SK-N-SH (cell line): ENCODE measurements around the gene MXI1.

ENCODE experiments used
- ELF1 ChIP-seq: IDR thresholded peaks from 2 replicates; pipeline ENCODE4 v1.4.0; 2012
- EP300 ChIP-seq, 2 experiments: IDR thresholded peaks; 2 replicates each; pipeline versions ENCODE4 v1.4.0 to v1.6.1; 2012; ENCODE audit warnings: borderline replicate concordance in 1 of 2, low read depth in 1 of 2, low read length in 1 of 2
- EZH2phosphoT487 ChIP-seq: fragments of 200-600 bp; sonication (generic); IDR thresholded peaks from 2 replicates; pipeline ENCODE4 v1.6.1; 2017; ENCODE audit warnings: low read depth, mixed run types, mild to moderate bottlenecking, antibody characterized with exemption, moderate library complexity, borderline replicate concordance
- GATA2 ChIP-seq: sonication (generic); formaldehyde crosslinking; IDR thresholded peaks from 2 replicates; pipeline ENCODE4 v1.5.0; 2020; ENCODE audit warnings: mild to moderate bottlenecking, missing genetic modification reagents
- JUND ChIP-seq: IDR thresholded peaks from 2 replicates; pipeline ENCODE4 v1.4.0; 2012
- POLR2AphosphoS5 ChIP-seq: IDR thresholded peaks from 2 replicates; pipeline ENCODE4 v1.6.1; 2012; ENCODE audit warnings: low read depth, low read length
- RAD21 ChIP-seq: IDR thresholded peaks from 2 replicates; pipeline ENCODE4 v1.6.1; 2012; ENCODE audit warnings: mild to moderate bottlenecking, low read length
- SMC3 ChIP-seq: IDR thresholded peaks from 2 replicates; pipeline ENCODE4 v1.6.1; 2012; ENCODE audit warnings: low read depth, low read length, improper control_type of control experiment
- TF ChIP-seq, protein P1 (sequence below): fragments of 200-600 bp; sonication (generic); IDR thresholded peaks from 2 replicates; pipeline ENCODE4 v1.6.1; 2017; ENCODE audit warnings: antibody characterized with exemption, mild to moderate bottlenecking, moderate library complexity
- TF ChIP-seq, protein P2 (sequence below): IDR thresholded peaks from 2 replicates; pipeline ENCODE4; 2012
- TF ChIP-seq, protein P3 (sequence below): fragments of 150-350 bp; IDR thresholded peaks from 2 replicates; pipeline ENCODE4 v1.6.1; 2016; ENCODE audit warnings: mild to moderate bottlenecking, low read depth, low read length

DNA sequence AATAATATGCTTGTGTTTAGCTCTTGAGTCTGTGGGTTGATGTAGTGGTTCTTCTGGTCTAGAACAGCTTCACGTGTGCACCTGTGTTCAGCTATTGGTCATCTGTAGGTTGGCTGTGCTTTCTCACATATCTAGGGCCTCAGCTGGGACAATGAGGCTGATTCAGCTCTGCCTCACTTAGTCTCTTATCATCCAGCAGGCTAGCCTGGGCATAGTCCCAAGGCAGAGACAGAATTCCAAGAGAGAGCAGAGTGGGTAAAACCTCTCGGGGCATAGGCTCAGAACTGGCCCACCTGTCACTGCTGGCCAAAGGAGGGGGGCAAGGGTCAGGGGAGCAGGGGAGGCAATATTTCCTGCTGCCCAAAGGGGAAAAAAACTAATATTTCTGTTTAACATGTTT is 32.0 kb upstream of the MXI1 start:
- TF ChIP-seq POLR2AphosphoS5 (no peak), RAD21 (no peak), GATA2 (no peak), SMC3 (no peak), EP300 (IDR thresholded peaks at IDR 0.05; ENCODE audit: borderline replicate concordance in 1 of 2, low read depth in 1 of 2, low read length in 1 of 2) (no peak), EZH2phosphoT487 (no peak), ELF1 (no peak), JUND (no peak)
- TF ChIP-seq, protein P1, sequence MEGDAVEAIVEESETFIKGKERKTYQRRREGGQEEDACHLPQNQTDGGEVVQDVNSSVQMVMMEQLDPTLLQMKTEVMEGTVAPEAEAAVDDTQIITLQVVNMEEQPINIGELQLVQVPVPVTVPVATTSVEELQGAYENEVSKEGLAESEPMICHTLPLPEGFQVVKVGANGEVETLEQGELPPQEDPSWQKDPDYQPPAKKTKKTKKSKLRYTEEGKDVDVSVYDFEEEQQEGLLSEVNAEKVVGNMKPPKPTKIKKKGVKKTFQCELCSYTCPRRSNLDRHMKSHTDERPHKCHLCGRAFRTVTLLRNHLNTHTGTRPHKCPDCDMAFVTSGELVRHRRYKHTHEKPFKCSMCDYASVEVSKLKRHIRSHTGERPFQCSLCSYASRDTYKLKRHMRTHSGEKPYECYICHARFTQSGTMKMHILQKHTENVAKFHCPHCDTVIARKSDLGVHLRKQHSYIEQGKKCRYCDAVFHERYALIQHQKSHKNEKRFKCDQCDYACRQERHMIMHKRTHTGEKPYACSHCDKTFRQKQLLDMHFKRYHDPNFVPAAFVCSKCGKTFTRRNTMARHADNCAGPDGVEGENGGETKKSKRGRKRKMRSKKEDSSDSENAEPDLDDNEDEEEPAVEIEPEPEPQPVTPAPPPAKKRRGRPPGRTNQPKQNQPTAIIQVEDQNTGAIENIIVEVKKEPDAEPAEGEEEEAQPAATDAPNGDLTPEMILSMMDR: no peak
- TF ChIP-seq, protein P2, sequence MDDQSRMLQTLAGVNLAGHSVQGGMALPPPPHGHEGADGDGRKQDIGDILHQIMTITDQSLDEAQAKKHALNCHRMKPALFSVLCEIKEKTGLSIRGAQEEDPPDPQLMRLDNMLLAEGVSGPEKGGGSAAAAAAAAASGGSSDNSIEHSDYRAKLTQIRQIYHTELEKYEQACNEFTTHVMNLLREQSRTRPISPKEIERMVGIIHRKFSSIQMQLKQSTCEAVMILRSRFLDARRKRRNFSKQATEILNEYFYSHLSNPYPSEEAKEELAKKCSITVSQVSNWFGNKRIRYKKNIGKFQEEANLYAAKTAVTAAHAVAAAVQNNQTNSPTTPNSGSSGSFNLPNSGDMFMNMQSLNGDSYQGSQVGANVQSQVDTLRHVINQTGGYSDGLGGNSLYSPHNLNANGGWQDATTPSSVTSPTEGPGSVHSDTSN: no peak
- TF ChIP-seq, protein P3, sequence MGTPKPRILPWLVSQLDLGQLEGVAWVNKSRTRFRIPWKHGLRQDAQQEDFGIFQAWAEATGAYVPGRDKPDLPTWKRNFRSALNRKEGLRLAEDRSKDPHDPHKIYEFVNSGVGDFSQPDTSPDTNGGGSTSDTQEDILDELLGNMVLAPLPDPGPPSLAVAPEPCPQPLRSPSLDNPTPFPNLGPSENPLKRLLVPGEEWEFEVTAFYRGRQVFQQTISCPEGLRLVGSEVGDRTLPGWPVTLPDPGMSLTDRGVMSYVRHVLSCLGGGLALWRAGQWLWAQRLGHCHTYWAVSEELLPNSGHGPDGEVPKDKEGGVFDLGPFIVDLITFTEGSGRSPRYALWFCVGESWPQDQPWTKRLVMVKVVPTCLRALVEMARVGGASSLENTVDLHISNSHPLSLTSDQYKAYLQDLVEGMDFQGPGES: no peak
